Naive B cell (primary cell): ENCODE measurements around the gene PKD2L1. TPM values are rescaled to one million over a fixed set of nuclear protein-coding genes. Genes with fewer than 3 reads are reported as not detected.
"Not testable (repeated sequence)": the region's sequence is repeated elsewhere in the genome, so short reads cannot be mapped to it uniquely, and the experiment has no call there.

Experiments
- ATAC-seq, 2 donors: fragments of 150-1000 bp; cut with Tn5 transposase; 2 replicates each; pipeline ENCODE4 v1.10.0; 2021; ENCODE audit warnings: low read depth in 2 of 2, mild to moderate bottlenecking in 2 of 2, moderate library complexity in 2 of 2
- DNase-seq: peaks from one replicate; pipeline ENCODE4 v3.0.0; 2022
- H3K27ac Mint-ChIP-seq, 6 donors: one replicate each; pipeline ENCODE4 v1.8.0; 2020 to 2022; ENCODE audit warnings: mild to moderate bottlenecking in 6 of 6, mixed read lengths in 6 of 6, moderate library complexity in 5 of 6, inconsistent platforms in 2 of 6
- H3K27me3 Mint-ChIP-seq, 3 donors: one replicate each; pipeline ENCODE4 v1.8.0; 2021 to 2022; ENCODE audit warnings: mixed read lengths in 3 of 3, mild to moderate bottlenecking in 1 of 3
- H3K36me3 Mint-ChIP-seq, 2 donors: one replicate each; pipeline ENCODE4 v1.8.0; 2020 to 2022; ENCODE audit warnings: mixed read lengths in 2 of 2, inconsistent platforms in 1 of 2, mild to moderate bottlenecking in 1 of 2
- H3K4me1 Mint-ChIP-seq, 3 donors: one replicate each; pipeline ENCODE4 v1.8.0; 2020 to 2022; ENCODE audit warnings: mixed read lengths in 3 of 3, inconsistent platforms in 1 of 3, mild to moderate bottlenecking in 1 of 3, moderate library complexity in 1 of 3
- H3K4me3 Mint-ChIP-seq, 8 donors: one replicate each; pipeline ENCODE4 v1.8.0; 2020 to 2022; ENCODE audit warnings: mild to moderate bottlenecking in 8 of 8, mixed read lengths in 8 of 8, moderate library complexity in 8 of 8, inconsistent platforms in 2 of 8
- H3K9me3 Mint-ChIP-seq, 7 donors: one replicate each; pipeline ENCODE4 v1.8.0; 2020 to 2022; ENCODE audit warnings: mixed read lengths in 7 of 7, mild to moderate bottlenecking in 5 of 7, inconsistent platforms in 2 of 7, moderate library complexity in 1 of 7
- polyA plus RNA-seq, 6 donors: library from polyadenylated mRNA; unstranded; fragments of 300-500 nt; fragmentation: Illumina TruSeq; gene quantifications; one replicate each; pipeline ENCODE4 v1.2.3, GENCODE V29; 2021; ENCODE audit warnings: low read depth in 6 of 6

PKD2L1 gene
- polyA plus RNA-seq, 6 donors from 2014 or later, result 0.25 to 1.1 (median 0.93) TPM; not detected in 3

- DNase-seq (no peak), ATAC-seq (no peak)
- no peak overlapping the region for H3K27ac Mint-ChIP-seq
- H3K4me3 Mint-ChIP-seq, result no peak overlapping the region
- no peaks in the 10 kb centered on the region for H3K4me1 Mint-ChIP-seq
- no peaks in the 10 kb centered on the region for H3K36me3 Mint-ChIP-seq
- no peaks in the 10 kb centered on the region for H3K9me3 Mint-ChIP-seq
- H3K27me3 Mint-ChIP-seq, result peaks cover 35 to 53% (median 35%) of the 10 kb centered on the region in 3 donors
These were observed 23.2 kb downstream of the PKD2L1 start for GRCh38 chr10:100306861-100307260.

DNA sequence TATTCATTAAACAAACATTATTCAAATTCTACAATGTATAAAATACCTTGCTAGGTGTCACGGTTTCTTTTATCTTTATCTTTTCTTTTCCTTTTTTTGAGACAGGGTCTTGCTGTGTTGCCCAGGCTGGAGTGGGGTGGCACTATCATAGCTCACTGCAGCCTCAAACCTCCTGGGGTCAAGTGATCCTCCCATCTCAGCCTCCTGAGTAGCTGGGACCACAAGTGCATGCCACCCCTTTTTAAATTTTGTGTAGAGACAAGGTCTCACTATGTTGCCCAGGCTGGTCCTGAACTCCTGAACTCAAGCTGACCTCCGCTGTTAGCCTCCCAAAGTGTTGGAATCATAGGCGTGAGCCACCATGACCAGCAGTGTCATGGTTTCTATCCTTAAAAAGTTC is 25.6 kb downstream of the PKD2L1 start:
- Mint-ChIP-seq H3K36me3 (peaks cover 0 to 6% of the 10 kb centered on the region in 2 donors), H3K4me1 (no peaks in the 10 kb centered on the region), H3K4me3 (peak overlapping the region in 1 of 8 donors; percentile 42), H3K27ac (peak overlapping the region in 1 of 6 donors; percentile 49), H3K9me3 (peaks cover 0 to 6% (median 2%) of the 10 kb centered on the region in 7 donors), H3K27me3 (peaks cover 26 to 44% (median 26%) of the 10 kb centered on the region in 3 donors)
- ATAC-seq, result no peak
- no peak for DNase-seq

DNA sequence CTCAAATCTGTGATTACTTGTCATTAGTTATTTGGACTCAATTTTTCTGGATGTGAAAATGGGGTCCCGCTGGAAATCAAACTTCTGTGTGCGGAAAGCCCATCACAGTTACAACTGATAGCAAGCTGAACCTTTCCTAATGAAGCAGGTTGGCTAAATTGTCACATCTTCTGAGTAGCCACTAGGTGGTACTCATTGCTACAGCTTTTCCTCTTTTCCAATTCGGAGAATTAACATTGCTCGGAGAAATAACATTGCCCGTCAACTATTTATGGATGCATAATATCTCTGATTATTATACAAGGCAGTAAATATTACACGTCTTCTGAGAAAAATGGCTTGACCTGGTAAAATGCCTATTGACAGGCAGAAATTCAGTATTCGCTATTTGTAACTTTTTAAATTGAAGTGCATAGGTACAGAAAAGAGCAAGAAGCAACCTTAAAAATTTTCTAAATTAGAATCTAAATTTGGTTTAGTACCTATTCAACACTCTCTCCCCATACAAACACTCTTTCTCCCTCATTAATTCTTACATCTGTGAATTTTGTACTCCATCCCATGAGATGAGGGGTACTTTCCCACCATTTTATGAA is 26.2 kb downstream of the PKD2L1 start:
- Mint-ChIP-seq H3K4me1 (no peaks in the 10 kb centered on the region), H3K36me3 (peaks cover 0 to 6% of the 10 kb centered on the region in 2 donors), H3K9me3 (peaks cover 0 to 6% (median 2%) of the 10 kb centered on the region in 7 donors), H3K4me3 (no peak overlapping the region), H3K27me3 (peaks cover 25 to 47% (median 31%) of the 10 kb centered on the region in 3 donors), H3K27ac (no peak overlapping the region)
- ATAC-seq, result peak; percentile 45 to 52
- DNase-seq, result peak; percentile 12

- not testable (repeated sequence) for H3K36me3 Mint-ChIP-seq, H3K9me3 Mint-ChIP-seq
- H3K27me3 Mint-ChIP-seq, result peaks cover 13 to 34% (median 18%) of the 10 kb centered on the region in 3 donors
These were observed 28.9 kb downstream of the PKD2L1 start for GRCh38 chr10:100301123-100301522.

GRCh38 chr10:100297242-100297641 is 32.8 kb downstream of the PKD2L1 start:
- Mint-ChIP-seq H3K27ac (no peak overlapping the region), H3K36me3 (peaks cover 0 to 10% of the 10 kb centered on the region in 2 donors), H3K27me3 (peaks cover 12 to 35% (median 30%) of the 10 kb centered on the region in 3 donors), H3K9me3 (peaks cover 0 to 6% (median 2%) of the 10 kb centered on the region in 7 donors), H3K4me3 (peak overlapping the region in 1 of 8 donors; percentile 58), H3K4me1 (peaks cover 18 to 24% (median 21%) of the 10 kb centered on the region in 3 donors)
- DNase-seq (no peak), ATAC-seq (no peak)

More at GRCh38 chr10:100301123-100301522, 28.9 kb downstream of the PKD2L1 start:
- not testable (repeated sequence) for H3K4me3 Mint-ChIP-seq, H3K27ac Mint-ChIP-seq, DNase-seq, ATAC-seq
- peaks cover 14 to 22% (median 21%) of the 10 kb centered on the region in 3 donors for H3K4me1 Mint-ChIP-seq

GRCh38 chr10:100293066-100293465 is 37.0 kb downstream of the PKD2L1 start:
- Mint-ChIP-seq H3K9me3 (no peaks in the 10 kb centered on the region), H3K36me3 (peaks cover 0 to 4% of the 10 kb centered on the region in 2 donors), H3K27ac (no peak overlapping the region), H3K4me1 (peaks cover 16 to 22% (median 19%) of the 10 kb centered on the region in 3 donors), H3K4me3 (no peak overlapping the region), H3K27me3 (peaks cover 5 to 34% (median 30%) of the 10 kb centered on the region in 3 donors)
- DNase-seq, result no peak
- ATAC-seq, result no peak

DNA sequence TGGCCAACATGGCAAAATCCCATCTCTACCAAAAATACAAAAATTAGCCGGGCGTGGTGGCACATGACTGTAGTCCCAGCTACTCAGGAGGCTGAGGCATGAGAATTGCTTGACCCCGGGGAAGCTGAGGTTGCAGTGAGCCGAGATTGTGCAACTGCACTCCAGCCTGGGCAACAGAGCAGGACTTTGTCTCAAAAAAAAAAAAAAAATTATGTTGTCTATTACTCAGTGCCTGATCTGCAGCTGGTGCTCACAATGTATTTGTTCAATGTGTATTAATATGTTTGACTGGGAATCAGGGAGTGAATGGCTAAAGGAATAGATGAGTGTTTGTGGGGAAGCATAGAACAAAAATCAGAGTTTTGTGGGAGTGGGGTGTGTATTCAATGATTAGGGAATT is 37.7 kb downstream of the PKD2L1 start:
- DNase-seq, H3K36me3 Mint-ChIP-seq, H3K4me3 Mint-ChIP-seq, H3K9me3 Mint-ChIP-seq, ATAC-seq, H3K27ac Mint-ChIP-seq: not testable (repeated sequence)
- Mint-ChIP-seq H3K27me3 (peaks cover 5 to 34% (median 30%) of the 10 kb centered on the region in 3 donors), H3K4me1 (peaks cover 16 to 21% (median 16%) of the 10 kb centered on the region in 3 donors)

DNA sequence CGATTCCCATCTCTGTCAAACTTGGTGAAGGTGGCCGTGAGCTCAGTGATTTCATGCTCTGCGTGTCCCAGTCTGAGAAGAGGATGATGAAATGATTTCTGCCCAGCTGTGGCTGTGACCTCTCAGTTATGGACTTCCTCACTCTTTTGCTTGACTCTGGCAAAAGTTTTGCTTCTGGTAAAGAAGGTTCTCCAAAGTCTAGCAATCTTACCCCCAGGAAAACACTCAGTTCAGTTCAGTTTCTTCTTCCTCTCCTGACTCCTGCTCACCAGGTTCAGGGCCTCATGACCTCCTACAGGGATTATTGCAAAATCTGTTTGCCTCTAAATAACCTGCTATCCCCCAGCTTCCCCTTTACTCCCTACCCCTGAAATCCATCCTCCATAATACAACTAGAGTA is 38.7 kb downstream of the PKD2L1 start:
- Mint-ChIP-seq H3K4me1 (peaks cover 14 to 21% (median 15%) of the 10 kb centered on the region in 3 donors), H3K36me3 (peaks cover 0 to 4% of the 10 kb centered on the region in 2 donors), H3K27ac (no peak overlapping the region), H3K27me3 (peaks cover 5 to 34% (median 30%) of the 10 kb centered on the region in 3 donors), H3K4me3 (peak overlapping the region in 2 of 8 donors; percentile 10 to 35), H3K9me3 (no peaks in the 10 kb centered on the region)
- ATAC-seq (no peak), DNase-seq (no peak)

DNA sequence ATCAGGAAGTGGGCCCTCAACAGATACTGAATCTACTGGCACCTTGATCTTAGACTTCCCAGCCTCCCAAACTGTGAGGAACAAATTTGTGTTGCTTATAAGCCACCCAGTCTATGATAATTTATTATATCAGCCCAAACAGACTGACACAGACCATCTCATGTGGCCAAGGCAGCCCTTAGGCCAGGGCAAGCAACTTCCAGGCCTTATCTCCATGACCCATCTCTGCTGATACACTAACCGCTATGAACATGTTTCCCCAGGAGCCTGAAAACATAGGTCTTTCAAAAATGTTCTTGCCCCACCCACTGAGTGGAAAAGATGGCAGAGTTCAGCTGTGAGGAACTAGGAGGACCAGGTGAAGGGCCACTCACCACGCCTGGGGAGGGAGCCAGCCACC is 40.4 kb downstream of the PKD2L1 start:
- DNase-seq (no peak), ATAC-seq (no peak)
- peak overlapping the region in 3 of 8 donors; percentile 41 to 47 (median 47) for H3K4me3 Mint-ChIP-seq
- H3K27ac Mint-ChIP-seq, result peak overlapping the region in 1 of 6 donors; percentile 53
- peaks cover 5 to 26% (median 24%) of the 10 kb centered on the region in 3 donors for H3K27me3 Mint-ChIP-seq
- peaks cover 24 to 35% (median 28%) of the 10 kb centered on the region in 3 donors for H3K4me1 Mint-ChIP-seq
- peaks cover 0 to 3% of the 10 kb centered on the region in 2 donors for H3K36me3 Mint-ChIP-seq
- no peaks in the 10 kb centered on the region for H3K9me3 Mint-ChIP-seq

DNA sequence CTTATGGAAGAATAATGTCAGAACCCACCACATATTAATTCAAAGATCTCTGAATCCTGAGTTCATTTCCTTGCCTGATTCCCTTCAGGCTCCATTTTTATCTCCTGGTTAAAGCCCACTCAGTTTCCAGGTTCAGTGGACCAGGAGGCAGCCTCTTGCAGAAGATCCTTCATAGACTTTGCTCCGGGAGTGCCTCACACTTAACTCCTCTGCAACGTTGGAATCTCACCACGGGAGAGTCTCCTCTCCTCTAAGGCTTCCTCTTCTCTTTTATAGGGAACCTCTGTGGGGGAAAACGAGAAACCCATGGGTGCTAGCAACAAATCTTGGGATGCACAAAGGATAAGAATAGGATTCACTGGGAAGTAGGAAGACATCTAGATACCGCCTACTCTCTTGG is 41.8 kb downstream of the PKD2L1 start:
- Mint-ChIP-seq H3K27me3 (peaks cover 5 to 19% (median 18%) of the 10 kb centered on the region in 3 donors), H3K36me3 (peaks cover 0 to 5% of the 10 kb centered on the region in 2 donors), H3K4me3 (peak overlapping the region in 4 of 8 donors; percentile 36 to 99 (median 72)), H3K4me1 (peaks cover 25 to 38% (median 30%) of the 10 kb centered on the region in 3 donors), H3K27ac (peak overlapping the region in 3 of 6 donors; percentile 54 to 98 (median 98)), H3K9me3 (no peaks in the 10 kb centered on the region)
- no peak for ATAC-seq
- no peak for DNase-seq

- Mint-ChIP-seq H3K36me3 (peaks cover 0 to 5% of the 10 kb centered on the region in 2 donors), H3K9me3 (no peaks in the 10 kb centered on the region), H3K27me3 (peaks cover 5 to 17% (median 16%) of the 10 kb centered on the region in 3 donors), H3K4me3 (peak overlapping the region in 6 of 8 donors; percentile 25 to 99 (median 73)), H3K4me1 (peaks cover 25 to 38% (median 30%) of the 10 kb centered on the region in 3 donors), H3K27ac (peak overlapping the region in 5 of 6 donors; percentile 93 to 99 (median 98))
- DNase-seq, result no peak
- no peak for ATAC-seq
These were observed 42.3 kb downstream of the PKD2L1 start for GRCh38 chr10:100287756-100288155.

GRCh38 chr10:100286051-100287033 is 43.7 kb downstream of the PKD2L1 start, which contains the start of gene BLOC1S2:
Gene BLOC1S2 (minus strand): TSS chr10:100286680. CDS start chr10:100286659, 21 bp downstream.
- H3K27ac Mint-ChIP-seq, result peak within 1 kb of the TSS; percentile 93 to 99 (median 98)
- H3K36me3 Mint-ChIP-seq, result peaks cover 0 to 5% of the 10 kb centered on the region in 2 donors
- H3K27me3 Mint-ChIP-seq, result peaks cover 0 to 2% (median 2%) of the 10 kb centered on the region in 3 donors
- DNase-seq (peak; percentile 88), ATAC-seq (peak; percentile 76 to 78)
- peak within 1 kb of the TSS in 5 of 8 donors; percentile 97 to 100 (median 99) for H3K4me3 Mint-ChIP-seq
- peaks cover 25 to 38% (median 30%) of the 10 kb centered on the region in 3 donors for H3K4me1 Mint-ChIP-seq
- H3K9me3 Mint-ChIP-seq, result no peaks in the 10 kb centered on the region

DNA sequence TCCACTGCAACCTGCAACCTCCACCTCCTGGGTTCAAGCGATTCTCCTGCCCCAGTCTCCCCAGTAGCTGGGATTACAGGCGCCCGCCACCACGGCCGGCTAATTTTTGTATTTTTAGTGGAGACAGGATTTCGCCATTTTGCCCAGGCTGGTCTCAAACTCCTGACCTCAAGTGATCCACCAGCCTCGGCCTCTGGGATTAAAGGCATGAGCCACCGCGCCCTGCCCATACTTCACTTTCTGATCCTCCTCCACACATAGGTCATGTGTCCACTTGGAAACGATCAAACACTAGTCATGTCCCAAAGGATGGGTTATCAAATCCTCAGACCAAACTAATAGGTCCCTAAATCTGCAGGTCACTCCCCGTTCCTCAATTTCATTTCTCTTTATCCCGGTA is 44.7 kb downstream of the PKD2L1 start:
- peaks cover 6 to 11% of the 10 kb centered on the region in 2 donors for H3K36me3 Mint-ChIP-seq
- not testable (repeated sequence) for DNase-seq, H3K9me3 Mint-ChIP-seq, ATAC-seq, H3K27me3 Mint-ChIP-seq
- H3K27ac Mint-ChIP-seq, result peak overlapping the region; percentile 16 to 99 (median 98)
- peak overlapping the region in 5 of 8 donors; percentile 97 to 100 (median 99) for H3K4me3 Mint-ChIP-seq
- peaks cover 25 to 44% (median 30%) of the 10 kb centered on the region in 3 donors for H3K4me1 Mint-ChIP-seq
